GM18519 (cell line): Measurements from ENCODE around the gene TRIM37.
A peak's percentile ranks its signal among the peaks of the same experiment; 100 is the strongest.
"Not testable (repeated sequence)": the region's sequence is repeated elsewhere in the genome, so short reads cannot be mapped to it uniquely, and the experiment has no call there.

ENCODE experiments used
- ATAC-seq: cut with Tn5 transposase; IDR thresholded peaks from one replicate; pipeline ENCODE4 v1.9.1; 2021; ENCODE audit warnings: mild to moderate bottlenecking, moderate library complexity; ENCODE audit not compliant: unreplicated experiment, low FRiP score

Gene TRIM37

GRCh38 chr17:59111539-59111938, 4.9 kb upstream of the TRIM37 start:
- no peak for ATAC-seq

- no peak for ATAC-seq
Measured at GRCh38 chr17:59110973-59111372, 4.3 kb upstream of the TRIM37 start.

- no peak for ATAC-seq
Measured at GRCh38 chr17:59108400-59109102, 1.9 kb upstream of the TRIM37 start.

GRCh38 chr17:59107306-59107670, 608 bp upstream of the TRIM37 start:
- ATAC-seq = no peak

- peak; percentile 3 for ATAC-seq
Measured at GRCh38 chr17:59105852-59106462, 723 bp downstream of the TRIM37 start.

GRCh38 chr17:59101178-59101577, 5.5 kb downstream of the TRIM37 start:
- ATAC-seq = no peak

- ATAC-seq = no peak
Measured at GRCh38 chr17:59097876-59098275, 8.8 kb downstream of the TRIM37 start.

- ATAC-seq = no peak
Measured at GRCh38 chr17:59094861-59095530, 11.7 kb downstream of the TRIM37 start.

GRCh38 chr17:59093702-59094231, 12.9 kb downstream of the TRIM37 start:
- ATAC-seq = no peak

GRCh38 chr17:59093145-59093701, 13.5 kb downstream of the TRIM37 start:
- ATAC-seq = no peak

- ATAC-seq = not testable (repeated sequence)
Measured at GRCh38 chr17:59090593-59090992, 16.1 kb downstream of the TRIM37 start.

- no peak for ATAC-seq
Measured at GRCh38 chr17:59084154-59084553, 22.5 kb downstream of the TRIM37 start.

GRCh38 chr17:59074494-59074893, 32.2 kb downstream of the TRIM37 start:
- no peak for ATAC-seq

GRCh38 chr17:59073972-59074371, 32.7 kb downstream of the TRIM37 start:
- no peak for ATAC-seq

- ATAC-seq = no peak
Measured at GRCh38 chr17:59069856-59070255, 36.8 kb downstream of the TRIM37 start.

- no peak for ATAC-seq
Measured at GRCh38 chr17:59067756-59068155, 38.9 kb downstream of the TRIM37 start.

GRCh38 chr17:59067340-59067739, 39.3 kb downstream of the TRIM37 start:
- ATAC-seq = no peak

- ATAC-seq = no peak
Measured at GRCh38 chr17:59062509-59062908, 44.2 kb downstream of the TRIM37 start.

- ATAC-seq = no peak
Measured at GRCh38 chr17:59056857-59057256, 49.8 kb downstream of the TRIM37 start.

- no peak for ATAC-seq
Measured at GRCh38 chr17:59049798-59050197, 56.9 kb downstream of the TRIM37 start.

- no peak for ATAC-seq
Measured at GRCh38 chr17:59047616-59048015, 59.1 kb downstream of the TRIM37 start.
